DMS53 treated with DMSO at 0.1 percent for 48 hours (cell line): ENCODE measurements around the gene SOAT1.
A peak's percentile ranks its signal among the peaks of the same experiment; 100 is the strongest.
"Not testable (repeated sequence)": the region's sequence is repeated elsewhere in the genome, so short reads cannot be mapped to it uniquely, and the experiment has no call there.

Experiments
- DNase-seq: peaks from one replicate; lab custom pipeline; 2025; ENCODE audit not compliant: unreplicated experiment; lab: John Stamatoyannopoulos, UW

SOAT1 gene

DNA sequence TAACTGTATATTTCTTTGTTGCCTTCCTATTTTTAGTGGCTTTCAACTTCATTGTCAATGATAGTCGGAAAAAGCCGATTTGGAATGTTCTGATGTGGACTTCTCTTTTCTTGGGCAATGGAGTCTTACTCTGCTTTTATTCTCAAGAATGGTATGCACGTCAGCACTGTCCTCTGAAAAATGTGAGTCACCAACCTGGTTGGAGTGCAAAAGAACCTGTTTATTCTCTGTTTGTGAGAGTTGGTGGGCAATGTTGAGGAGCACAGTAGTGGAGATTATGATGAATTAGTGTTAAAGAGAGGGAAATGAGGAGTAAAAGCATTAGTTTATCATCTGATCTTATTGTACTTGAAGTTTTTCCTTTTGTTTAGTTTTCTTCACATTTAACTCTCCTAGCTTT, 57.7 kb downstream of the SOAT1 start:
- no peak for DNase-seq

DNA sequence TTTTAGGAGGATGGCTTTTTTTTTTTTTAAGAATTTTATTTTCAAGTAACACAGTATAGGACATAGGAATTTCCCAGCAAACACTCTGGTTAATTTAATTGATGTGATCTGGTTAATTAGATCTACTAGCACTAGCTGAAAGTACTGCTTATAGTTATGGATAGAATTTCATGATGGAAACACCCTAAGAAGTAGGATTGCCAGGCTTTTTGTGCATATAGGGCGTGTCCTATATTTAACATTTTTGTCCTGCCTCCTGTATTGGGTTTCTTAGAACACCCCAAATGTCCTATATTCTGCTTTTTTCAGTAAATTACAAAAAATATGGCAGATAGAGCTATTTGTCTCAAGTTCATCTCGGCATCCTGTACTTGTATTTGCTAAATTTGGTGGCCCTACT, 58.6 kb downstream of the SOAT1 start:
- DNase-seq, result no peak

DNA sequence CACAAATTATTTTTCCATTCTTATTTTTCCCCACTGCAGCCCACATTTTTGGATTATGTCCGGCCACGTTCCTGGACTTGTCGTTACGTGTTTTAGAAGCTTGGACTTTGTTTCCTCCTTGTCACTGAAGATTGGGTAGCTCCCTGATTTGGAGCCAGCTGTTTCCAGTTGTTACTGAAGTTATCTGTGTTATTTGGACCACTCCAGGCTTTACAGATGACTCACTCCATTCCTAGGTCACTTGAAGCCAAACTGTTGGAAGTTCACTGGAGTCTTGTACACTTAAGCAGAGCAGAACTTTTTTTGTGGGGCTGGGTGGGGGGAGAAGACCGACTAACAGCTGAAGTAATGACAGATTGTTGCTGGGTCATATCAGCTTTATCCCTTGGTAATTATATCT, 59.9 kb downstream of the SOAT1 start:
- no peak for DNase-seq

DNA sequence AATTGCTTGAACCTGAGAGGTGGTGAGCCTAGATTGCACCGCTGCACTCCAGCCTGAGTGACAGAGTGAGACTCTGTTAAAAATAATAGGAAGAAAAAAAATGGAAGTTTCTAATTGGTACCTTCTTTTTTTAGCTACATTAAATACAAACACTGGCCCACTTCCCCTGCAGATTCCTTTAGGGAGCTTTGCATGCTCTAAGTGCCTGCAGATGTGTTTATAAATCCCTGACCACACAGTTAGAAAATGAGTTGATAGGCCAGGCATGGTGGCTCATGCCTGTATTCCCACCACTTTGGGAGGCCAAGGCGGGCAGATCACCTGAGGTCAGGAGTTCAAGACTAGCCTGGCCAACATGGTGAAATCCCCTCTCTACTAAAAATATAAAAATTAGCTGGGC, 68.0 kb downstream of the SOAT1 start:
- DNase-seq, result not testable (repeated sequence)

DNA sequence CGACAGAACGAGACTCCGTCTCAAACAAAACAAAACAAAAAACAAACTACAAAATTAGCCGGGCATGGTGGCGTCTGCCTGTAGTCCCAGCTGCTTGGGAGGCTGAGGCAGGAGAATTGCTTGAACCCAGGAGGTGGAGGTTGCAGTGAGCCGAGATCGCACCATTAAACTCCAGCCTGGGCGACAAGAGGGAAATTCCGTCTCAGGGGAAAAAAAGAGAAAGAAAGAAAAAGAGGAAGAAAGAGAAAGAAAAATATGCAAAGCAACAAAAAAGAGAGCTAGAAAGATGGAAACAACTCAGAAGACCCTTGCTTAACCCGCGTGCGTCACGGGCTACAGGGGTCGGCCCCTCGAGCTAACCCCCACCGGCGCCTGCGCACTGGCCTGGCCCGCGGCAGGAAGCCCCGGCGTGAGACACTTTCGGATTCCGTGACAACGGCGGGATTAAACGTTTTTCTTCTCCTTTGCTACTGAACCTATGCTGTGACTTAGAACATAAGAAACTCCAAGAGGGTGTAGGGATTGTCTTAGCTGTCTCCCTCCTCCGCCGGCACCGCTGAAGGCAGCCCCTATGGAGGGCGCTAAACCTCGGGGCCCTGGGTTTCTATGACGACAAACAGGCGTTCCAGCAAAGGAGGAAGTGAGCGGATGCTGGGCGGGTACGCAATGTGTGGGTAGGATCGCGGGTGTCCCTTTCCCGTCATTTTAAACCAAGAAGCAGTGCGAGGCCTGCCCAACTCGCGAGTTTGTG, 71.9 kb downstream of the SOAT1 start, which contains the start of gene AXDND1:
TSS of gene AXDND1 (plus strand) at position 630 of the 751 bp plus-strand sequence. CDS start 539 bp downstream, outside the sequence.
- DNase-seq, result peak; percentile 81

DNA sequence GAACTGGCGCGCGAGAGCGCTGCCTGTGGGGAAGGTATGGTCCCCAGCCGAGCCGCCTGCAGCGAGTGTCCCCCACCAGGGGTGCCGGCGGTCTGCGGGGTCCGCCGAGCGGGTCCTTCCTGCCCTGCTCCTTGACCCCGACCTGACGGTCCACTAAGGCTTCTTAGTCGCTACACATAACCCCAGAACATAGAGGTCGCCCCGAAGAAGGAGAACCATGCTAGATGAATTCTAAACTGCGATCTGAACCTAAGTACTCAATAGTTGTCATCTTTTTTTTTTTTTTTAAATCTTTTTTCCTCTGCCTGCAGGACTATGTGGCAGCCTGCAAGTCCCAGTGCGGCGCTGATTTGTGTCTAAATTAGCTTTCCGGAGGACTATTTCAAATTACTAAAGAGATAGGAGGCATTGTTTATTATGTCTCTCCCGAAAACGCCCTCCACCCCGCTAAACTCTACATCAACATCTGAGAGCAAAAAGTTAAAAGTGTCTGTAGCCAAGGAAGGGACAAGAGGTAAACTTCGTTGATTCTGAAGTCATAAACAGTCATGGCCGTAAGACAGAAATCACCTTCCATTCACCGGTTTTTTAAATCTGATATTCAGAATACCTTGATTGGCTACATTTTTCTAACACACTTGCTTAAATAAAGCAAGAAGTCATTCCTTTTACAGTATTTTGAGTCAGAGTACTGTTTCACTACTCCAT, 72.7 kb downstream of the SOAT1 start:
- peak; percentile 41 for DNase-seq

DNA sequence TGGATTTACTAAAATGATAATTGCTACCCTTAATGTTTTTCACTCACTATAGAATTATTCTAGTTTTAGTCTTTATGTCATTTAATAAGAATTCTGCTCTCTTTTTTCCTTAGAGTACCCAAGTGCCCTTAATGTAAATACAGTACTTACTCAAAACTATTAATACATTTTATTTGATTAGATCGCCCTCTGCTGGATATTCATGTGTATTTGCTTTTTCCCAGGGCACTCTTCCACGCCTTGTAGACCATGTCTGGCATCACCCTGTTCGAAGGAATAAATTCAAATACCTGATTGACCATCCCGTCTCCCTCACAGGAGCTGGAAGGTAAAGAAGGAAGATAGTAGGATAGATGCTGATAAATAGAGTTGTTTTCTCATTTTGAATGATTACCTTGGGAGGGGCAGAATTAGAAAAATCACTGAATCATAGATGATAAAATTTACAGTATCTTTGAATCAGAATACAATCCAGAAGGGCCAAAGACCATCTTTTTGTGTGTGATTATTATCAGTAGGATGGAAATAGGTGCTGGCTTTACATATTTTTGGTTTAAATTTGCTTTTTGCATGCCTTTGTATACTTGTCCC, 76.2 kb downstream of the SOAT1 start:
- DNase-seq, result peak; percentile 80

DNA sequence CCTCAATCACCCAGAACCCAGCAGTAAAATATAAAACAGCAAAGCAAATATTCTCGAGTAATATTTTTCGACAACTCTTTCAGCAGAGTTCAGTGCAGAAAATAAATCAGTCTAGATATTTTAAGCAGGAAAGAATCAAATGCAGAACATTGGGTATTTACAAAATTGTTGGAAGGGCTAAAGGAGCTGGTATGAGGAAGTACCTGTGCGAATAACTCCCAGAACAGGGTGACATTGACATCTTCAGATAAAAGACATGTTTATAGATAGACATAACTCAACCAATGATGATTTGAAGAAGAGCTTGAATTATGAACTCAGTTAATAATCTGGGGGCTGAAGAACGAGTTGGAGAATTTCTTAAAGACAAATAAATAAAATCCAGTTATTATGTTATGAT, 78.6 kb downstream of the SOAT1 start:
- DNase-seq, result no peak

DNA sequence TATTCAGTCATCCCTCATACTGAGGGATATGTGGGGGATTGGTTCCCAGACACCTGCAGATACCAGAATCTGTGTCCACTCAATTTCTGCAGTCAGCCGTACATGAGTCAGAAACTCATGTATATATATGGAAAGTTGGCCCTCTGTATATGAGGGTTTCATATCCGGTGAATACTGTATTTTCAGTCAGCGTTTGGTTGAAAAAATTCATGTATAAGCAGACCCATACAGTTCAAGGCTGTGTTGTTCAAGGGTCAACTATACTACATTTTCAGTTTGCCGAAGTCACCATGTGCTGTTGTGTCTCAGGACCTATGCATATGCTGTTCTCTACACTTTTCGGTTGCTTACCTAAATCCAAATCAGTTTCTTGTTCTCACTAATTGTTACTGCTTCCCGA, 82.6 kb downstream of the SOAT1 start:
- no peak for DNase-seq

DNA sequence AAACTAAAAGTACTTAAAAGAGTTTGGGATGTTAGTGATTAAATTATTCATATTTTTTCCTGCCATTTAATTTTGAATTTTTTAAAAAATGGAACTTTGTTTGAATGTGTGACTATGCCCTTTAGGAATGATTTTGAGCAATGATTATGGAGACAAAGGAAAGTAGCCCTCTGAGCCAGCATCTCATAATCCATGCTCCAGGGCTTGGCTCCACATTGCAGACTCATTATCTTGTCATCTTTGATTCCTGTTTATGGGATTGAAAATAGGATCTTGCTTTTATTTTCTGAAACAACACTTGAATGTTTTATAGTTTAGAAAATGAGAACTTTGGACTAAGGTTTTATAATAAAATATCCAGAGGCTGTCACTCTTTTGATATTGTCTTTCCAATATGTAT, 86.7 kb downstream of the SOAT1 start:
- DNase-seq, result no peak

DNA sequence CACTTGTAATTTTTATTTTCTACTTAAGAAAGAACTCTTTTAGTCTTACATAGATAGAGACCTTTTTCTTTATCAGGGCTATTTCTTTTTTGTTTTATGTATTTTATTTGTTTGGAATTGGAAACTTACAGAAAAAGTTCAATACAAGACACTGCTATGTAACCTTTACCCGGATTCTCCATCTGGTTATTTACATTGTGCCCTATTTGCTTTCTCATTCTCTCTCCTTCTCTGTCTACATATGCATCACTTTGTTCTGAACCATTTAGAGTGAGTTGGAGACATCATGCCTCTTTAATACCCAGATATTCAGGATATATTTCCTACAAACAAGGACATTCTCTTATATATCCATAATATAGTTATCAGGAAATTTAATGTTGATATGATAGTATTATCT, 90.4 kb downstream of the SOAT1 start:
- peak; percentile 3 for DNase-seq

DNA sequence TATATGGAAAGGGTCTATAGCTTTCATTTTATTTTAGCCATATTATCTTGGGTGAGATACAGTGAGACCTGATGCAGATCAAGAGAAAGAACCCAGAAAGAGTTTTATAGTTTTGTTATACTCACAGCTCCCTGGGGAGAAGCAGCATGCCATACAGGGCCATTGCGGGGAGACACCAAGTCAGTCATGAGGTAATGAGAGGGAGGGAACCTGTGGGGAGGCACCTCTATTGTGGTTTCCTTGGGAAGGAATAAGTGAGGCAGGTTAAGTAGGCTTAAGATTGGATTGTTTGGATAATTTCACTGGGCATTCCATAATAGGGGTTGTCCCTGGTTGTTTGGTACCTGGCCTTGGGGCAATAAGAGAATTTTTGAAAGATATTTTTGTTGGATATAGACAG, 91.9 kb downstream of the SOAT1 start:
- no peak for DNase-seq

DNA sequence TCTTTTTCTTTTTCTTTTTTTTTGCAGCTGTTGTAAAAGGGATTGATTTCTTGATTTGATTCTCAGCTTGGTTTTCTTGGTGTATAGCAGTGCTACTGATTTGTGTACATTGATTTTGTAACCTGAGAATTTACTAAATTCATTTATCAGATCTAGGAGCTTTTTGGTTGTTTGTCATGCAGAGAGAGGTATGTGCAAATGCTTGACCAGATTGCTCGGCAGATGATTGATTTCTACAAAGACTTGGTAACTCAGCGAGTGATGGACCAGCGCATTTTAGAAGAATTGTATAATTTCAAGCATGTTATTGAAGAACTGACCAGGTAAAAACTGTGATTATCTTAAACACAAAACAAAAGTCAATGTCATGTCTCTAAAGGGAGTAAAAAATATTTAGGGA, 100.1 kb downstream of the SOAT1 start:
- no peak for DNase-seq

DNA sequence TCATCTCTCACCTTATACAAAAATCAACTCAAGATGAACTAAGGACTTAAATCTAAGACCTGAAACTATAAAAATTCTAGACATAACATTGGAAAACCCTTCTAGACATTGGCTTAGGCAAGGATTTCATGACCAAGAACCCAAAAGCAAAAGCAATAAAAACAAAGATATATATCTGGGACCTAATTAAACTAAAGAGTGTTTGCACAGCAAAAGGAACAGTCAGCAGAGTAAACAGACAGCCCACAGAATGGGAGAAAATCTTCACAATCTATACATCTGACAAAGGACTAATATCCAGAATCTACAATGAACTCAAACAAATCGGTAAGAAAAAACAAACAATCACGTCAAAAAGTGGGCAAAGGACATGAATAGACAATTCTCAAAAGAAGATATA, 105.8 kb downstream of the SOAT1 start:
- not testable (repeated sequence) for DNase-seq
